ENCODE measurements around the gene ZNF346.

ZNF346 gene

DNA sequence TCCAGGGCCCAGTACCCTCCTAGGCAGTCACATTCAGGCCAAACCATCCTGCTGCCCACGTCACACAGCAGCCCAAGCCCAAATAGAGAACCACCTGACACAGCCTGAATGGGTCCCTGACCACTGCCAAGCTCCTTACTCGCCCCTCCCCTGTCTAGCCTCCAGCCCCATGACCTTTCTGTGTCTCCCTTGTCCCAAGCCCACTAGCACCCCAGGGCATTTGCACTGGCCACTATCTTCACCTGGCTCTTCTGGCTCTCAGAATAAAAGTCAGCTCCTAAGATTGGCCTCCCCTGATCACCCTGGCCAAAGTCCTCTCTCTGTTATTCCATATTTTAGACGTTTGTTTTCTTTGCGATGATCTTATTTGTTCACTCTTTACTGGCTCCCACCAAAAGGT lies 84.7 kb downstream of the ZNF346 start:
- no peak overlapping the region for H3K4me3 ChIP-seq (ENCODE audit: low read depth, low read length)
- TF ChIP-seq MAX (IDR thresholded peaks at IDR 0.05; ENCODE audit: low read depth, low read length) (no peak), POLR2A (IDR thresholded peaks at IDR 0.05; ENCODE audit: extremely low read depth, insufficient read length) (no peak), MYC (IDR thresholded peaks at IDR 0.05; ENCODE audit: low read depth, low read length) (no peak)
- TF ChIP-seq, protein P1, sequence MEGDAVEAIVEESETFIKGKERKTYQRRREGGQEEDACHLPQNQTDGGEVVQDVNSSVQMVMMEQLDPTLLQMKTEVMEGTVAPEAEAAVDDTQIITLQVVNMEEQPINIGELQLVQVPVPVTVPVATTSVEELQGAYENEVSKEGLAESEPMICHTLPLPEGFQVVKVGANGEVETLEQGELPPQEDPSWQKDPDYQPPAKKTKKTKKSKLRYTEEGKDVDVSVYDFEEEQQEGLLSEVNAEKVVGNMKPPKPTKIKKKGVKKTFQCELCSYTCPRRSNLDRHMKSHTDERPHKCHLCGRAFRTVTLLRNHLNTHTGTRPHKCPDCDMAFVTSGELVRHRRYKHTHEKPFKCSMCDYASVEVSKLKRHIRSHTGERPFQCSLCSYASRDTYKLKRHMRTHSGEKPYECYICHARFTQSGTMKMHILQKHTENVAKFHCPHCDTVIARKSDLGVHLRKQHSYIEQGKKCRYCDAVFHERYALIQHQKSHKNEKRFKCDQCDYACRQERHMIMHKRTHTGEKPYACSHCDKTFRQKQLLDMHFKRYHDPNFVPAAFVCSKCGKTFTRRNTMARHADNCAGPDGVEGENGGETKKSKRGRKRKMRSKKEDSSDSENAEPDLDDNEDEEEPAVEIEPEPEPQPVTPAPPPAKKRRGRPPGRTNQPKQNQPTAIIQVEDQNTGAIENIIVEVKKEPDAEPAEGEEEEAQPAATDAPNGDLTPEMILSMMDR (IDR thresholded peaks at IDR 0.05; ENCODE audit: low read depth, low read length) = no peak
- DNase-seq (ENCODE audit: low read depth) = no peak

GRCh38 chr5:177109810-177110209 lies 87.3 kb downstream of the ZNF346 start:
- no peak for DNase-seq (ENCODE audit: low read depth)
- TF ChIP-seq MAX (IDR thresholded peaks at IDR 0.05; ENCODE audit: low read depth, low read length) (no peak), POLR2A (IDR thresholded peaks at IDR 0.05; ENCODE audit: extremely low read depth, insufficient read length) (no peak), MYC (IDR thresholded peaks at IDR 0.05; ENCODE audit: low read depth, low read length) (no peak)
- TF ChIP-seq, protein P1 (IDR thresholded peaks at IDR 0.05; ENCODE audit: low read depth, low read length) = no peak

GRCh38 chr5:177111720-177112394 lies 89.4 kb downstream of the ZNF346 start:
- DNase-seq (ENCODE audit: low read depth) = peak; percentile 67
- no peak for TF ChIP-seq MYC (IDR thresholded peaks at IDR 0.05; ENCODE audit: low read depth, low read length)
- TF ChIP-seq, protein P1 (IDR thresholded peaks at IDR 0.05; ENCODE audit: low read depth, low read length) = peak; percentile 93
- H3K4me3 ChIP-seq (ENCODE audit: low read depth, low read length) = no peak overlapping the region

More at GRCh38 chr5:177109810-177110209, 87.3 kb downstream of the ZNF346 start:
- no peak overlapping the region for H3K4me3 ChIP-seq (ENCODE audit: low read depth, low read length)

GRCh38 chr5:177112589-177113220 lies 90.2 kb downstream of the ZNF346 start:
- DNase-seq (ENCODE audit: low read depth) = no peak
- TF ChIP-seq POLR2A (IDR thresholded peaks at IDR 0.05; ENCODE audit: extremely low read depth, insufficient read length) (no peak), MYC (IDR thresholded peaks at IDR 0.05; ENCODE audit: low read depth, low read length) (no peak), MAX (IDR thresholded peaks at IDR 0.05; ENCODE audit: low read depth, low read length) (no peak)
- TF ChIP-seq, protein P1 (IDR thresholded peaks at IDR 0.05; ENCODE audit: low read depth, low read length) = no peak
- H3K4me3 ChIP-seq (ENCODE audit: low read depth, low read length) = no peak overlapping the region

GRCh38 chr5:177113566-177114424 lies 91.3 kb downstream of the ZNF346 start:
- DNase-seq (ENCODE audit: low read depth) = peak; percentile 74
- H3K4me3 ChIP-seq (ENCODE audit: low read depth, low read length) = no peak overlapping the region
- TF ChIP-seq MYC (IDR thresholded peaks at IDR 0.05; ENCODE audit: low read depth, low read length) (no peak), MAX (IDR thresholded peaks at IDR 0.05; ENCODE audit: low read depth, low read length) (no peak; the same call in 1 of the 2 replicates), POLR2A (IDR thresholded peaks at IDR 0.05; ENCODE audit: extremely low read depth, insufficient read length) (no peak)
- TF ChIP-seq, protein P1 (IDR thresholded peaks at IDR 0.05; ENCODE audit: low read depth, low read length) = peak; percentile 99
